Coronary artery (tissue), 2 donors: ENCODE results near the gene KLK4.
A peak's percentile ranks its signal among the peaks of the same experiment; 100 is the strongest.

ENCODE experiments used
- DNase-seq: peaks from one replicate; pipeline ENCODE4 v3.0.0-alpha.2; 2017; ENCODE audit warnings: low spot score
- H3K27ac ChIP-seq, 2 donors: fragments of 200-600 bp; sonication (generic); one replicate each; pipeline ENCODE4 v1.5.1; 2016 to 2019
- H3K4me3 ChIP-seq: fragments of 200-600 bp; sonication (generic); 2 replicates; pipeline ENCODE4 v1.5.1; 2016; ENCODE audit warnings: mild to moderate bottlenecking, moderate library complexity
- TF ChIP-seq, protein P1 (sequence below): fragments of 200-600 bp; sonication (generic); IDR thresholded peaks from one replicate; pipeline ENCODE4 v1.5.1; 2019; ENCODE audit warnings: antibody characterized with exemption

Gene KLK4

DNA sequence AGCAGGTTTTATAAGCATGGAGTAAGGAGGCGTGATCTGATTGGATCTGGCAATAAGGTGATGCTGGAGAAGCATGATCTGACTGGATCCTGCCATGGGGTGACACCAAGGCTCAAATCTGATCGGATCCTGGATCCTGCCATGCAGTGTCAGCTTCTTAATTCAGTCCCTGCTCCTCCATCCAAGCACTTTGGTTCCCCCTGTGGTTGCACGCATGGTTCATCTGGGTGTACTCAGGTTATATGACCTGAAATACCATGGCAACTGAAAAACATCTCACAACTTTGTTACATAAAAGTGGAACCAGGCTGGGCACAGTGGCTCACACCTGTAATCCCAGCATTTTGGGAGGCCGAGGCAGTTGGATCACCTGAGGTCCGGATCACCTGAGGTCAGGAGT is 17.6 kb upstream of the KLK4 start:
- no peak for DNase-seq
- H3K4me3 ChIP-seq: no peak overlapping the region
- TF ChIP-seq, protein P1, sequence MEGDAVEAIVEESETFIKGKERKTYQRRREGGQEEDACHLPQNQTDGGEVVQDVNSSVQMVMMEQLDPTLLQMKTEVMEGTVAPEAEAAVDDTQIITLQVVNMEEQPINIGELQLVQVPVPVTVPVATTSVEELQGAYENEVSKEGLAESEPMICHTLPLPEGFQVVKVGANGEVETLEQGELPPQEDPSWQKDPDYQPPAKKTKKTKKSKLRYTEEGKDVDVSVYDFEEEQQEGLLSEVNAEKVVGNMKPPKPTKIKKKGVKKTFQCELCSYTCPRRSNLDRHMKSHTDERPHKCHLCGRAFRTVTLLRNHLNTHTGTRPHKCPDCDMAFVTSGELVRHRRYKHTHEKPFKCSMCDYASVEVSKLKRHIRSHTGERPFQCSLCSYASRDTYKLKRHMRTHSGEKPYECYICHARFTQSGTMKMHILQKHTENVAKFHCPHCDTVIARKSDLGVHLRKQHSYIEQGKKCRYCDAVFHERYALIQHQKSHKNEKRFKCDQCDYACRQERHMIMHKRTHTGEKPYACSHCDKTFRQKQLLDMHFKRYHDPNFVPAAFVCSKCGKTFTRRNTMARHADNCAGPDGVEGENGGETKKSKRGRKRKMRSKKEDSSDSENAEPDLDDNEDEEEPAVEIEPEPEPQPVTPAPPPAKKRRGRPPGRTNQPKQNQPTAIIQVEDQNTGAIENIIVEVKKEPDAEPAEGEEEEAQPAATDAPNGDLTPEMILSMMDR: no peak
- no peak overlapping the region for H3K27ac ChIP-seq

DNA sequence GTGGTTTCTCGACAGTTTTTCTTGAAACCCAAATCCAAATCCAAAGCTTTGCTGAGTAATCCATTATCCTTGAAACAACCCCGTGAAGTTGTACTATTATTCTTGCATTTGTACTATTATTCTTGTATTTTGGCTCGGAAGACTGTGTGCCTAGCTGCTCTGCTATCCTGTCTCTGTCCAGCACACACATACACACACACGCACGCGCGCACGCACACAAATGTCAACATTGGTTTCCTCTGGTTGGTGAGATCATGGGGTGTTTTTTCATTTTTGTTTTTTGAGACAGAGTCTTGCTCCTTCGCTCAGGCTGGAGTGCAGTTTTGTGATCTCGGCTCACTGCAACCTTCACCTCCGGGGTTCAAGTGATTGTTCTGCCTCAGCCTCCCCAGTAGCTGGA is 14.9 kb upstream of the KLK4 start:
- no peak overlapping the region for H3K27ac ChIP-seq
- no peak overlapping the region for H3K4me3 ChIP-seq
- DNase-seq: no peak
- TF ChIP-seq, protein P1: no peak

DNA sequence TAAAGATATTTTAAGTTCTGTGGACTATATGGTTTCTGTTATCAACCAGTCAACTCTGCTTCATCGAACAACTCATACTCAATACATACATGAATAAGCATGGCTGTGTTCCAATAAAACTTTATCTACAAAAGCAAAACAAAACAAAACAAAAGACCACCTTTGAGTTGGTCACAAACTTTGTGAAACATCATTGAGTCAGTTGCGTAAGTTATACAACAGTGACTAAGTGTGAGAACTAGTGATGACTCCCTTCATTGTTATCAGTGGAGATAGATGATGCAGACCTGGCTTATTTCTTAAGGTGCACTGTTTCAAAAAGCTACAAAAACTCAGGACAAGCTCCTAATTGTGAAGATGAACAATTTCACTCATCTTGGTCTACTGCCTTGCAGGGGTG is 14.5 kb upstream of the KLK4 start:
- Histone ChIP-seq H3K27ac (no peak overlapping the region), H3K4me3 (no peak overlapping the region)
- TF ChIP-seq, protein P1: no peak
- no peak for DNase-seq

- DNase-seq: no peak
- TF ChIP-seq, protein P1: no peak
- Histone ChIP-seq H3K4me3 (no peak overlapping the region), H3K27ac (no peak overlapping the region)
Measured at GRCh38 chr19:50924586-50924985, 13.4 kb upstream of the KLK4 start.

- TF ChIP-seq, protein P1: peak; percentile 69
- no peak overlapping the region for H3K4me3 ChIP-seq
- DNase-seq: no peak
- no peak overlapping the region for H3K27ac ChIP-seq
Measured at GRCh38 chr19:50922317-50922853, 11.2 kb upstream of the KLK4 start.

DNA sequence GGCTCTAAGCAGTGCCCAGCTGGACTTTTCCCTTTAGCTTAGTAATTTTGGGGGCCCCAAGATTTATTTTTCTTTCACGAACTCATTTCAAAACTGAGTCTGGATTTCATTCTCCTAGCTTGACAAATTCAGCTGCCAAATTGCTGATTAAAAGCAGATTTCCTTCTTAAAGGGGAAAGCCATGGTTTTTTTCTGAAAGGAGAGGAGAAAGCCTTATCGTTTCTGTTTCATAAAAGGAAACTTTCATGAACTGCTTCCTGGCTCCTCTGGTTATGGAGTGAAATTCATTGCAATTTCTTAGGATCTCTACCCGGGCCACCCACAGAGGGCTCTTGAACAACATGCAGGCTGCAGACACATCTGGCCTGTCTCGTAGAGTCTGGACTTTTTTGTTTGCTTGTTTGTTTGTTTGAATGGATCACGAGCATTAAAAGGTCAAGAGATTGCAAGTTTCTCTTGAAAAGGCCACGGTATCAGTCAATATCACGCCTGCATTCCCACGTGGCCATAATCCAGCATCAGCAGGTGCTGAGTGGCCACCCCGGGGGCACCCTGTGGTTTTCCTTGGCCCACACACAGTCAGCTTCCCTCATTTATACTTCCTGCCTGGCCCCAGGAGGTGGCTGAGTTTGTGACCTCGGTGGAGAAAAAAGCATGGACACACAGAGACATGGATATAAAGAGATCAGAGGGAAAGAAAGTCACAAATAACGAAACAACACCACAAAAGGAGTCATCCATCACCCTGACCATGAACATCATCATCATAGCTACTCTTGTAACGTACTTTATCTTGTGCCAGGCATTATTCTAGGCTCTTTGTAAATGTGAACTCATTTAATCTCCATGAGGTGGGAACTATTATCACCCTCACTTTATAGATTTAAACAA is 10.5 kb upstream of the KLK4 start:
- no peak for DNase-seq
- TF ChIP-seq, protein P1: no peak
- H3K4me3 ChIP-seq: no peak overlapping the region
- no peak overlapping the region for H3K27ac ChIP-seq

DNA sequence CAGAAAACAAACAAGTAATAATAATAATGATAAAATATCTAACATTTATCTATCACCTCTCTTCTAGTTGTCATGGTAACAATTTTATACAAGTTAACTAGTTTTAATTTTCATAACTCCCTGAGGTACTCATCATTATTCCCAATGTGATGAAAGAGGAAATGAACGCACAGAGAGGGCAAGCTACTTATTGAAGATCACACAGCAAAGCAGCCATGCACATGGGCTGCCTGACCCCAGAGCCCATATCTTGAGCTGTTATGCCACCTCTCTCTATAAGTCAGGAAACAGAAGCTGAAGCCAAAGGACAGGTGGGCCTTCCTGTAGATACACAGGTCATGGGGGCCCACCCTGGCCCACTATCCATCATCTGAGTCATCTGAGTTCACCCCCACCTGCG is 4.9 kb upstream of the KLK4 start:
- TF ChIP-seq, protein P1: no peak
- DNase-seq: no peak
- no peak overlapping the region for H3K4me3 ChIP-seq
- no peak overlapping the region for H3K27ac ChIP-seq
